A673 (cell line): ENCODE data around the gene RSPH1. TPM values are rescaled to one million over a fixed set of nuclear protein-coding genes. Genes with fewer than 3 reads are reported as not detected.

Experiments used
- BruUV-seq: library from RNA; stranded (reverse); fragments of 400-500 nt; replicated peaks from 2 replicates; lab custom pipeline; 2021; lab: Mats Ljungman, UMichigan
- CTCF ChIA-PET: fragments of 300-600 bp; sonication (Branson Sonifier 250); formaldehyde crosslinking; loops from one replicate; lab custom pipeline; 2022; ENCODE audit warnings: antibody characterized with exemption; lab: Charles Lee
- POLR2A ChIA-PET: fragments of 300-600 bp; sonication (Branson Sonifier 250); formaldehyde crosslinking; loops from one replicate; lab custom pipeline; 2022; ENCODE audit warnings: antibody characterized with exemption; ENCODE audit not compliant: low non-redundant PET; lab: Charles Lee
- DNase-seq: peaks from one replicate; pipeline ENCODE4 v3.0.0-alpha.2; 2015; ENCODE audit warnings: low spot score
- H3K27ac ChIP-seq: fragments of 200-600 bp; sonication (generic); 2 replicates; pipeline ENCODE4 v1.5.1; 2016; ENCODE audit warnings: mixed run types, low read depth, mild to moderate bottlenecking, mixed read lengths, antibody characterized with exemption, low read length; ENCODE audit not compliant: poor library complexity, severe bottlenecking
- H3K27me3 ChIP-seq: fragments of 200-600 bp; sonication (generic); replicated peaks from 2 replicates; pipeline ENCODE4 v1.6.1; 2017; ENCODE audit warnings: mixed run types, low read depth, mild to moderate bottlenecking, mixed read lengths, antibody characterized with exemption, low read length; ENCODE audit not compliant: insufficient read depth, poor library complexity
- H3K36me3 ChIP-seq: fragments of 200-600 bp; sonication (generic); 2 replicates; pipeline ENCODE4 v1.6.1; 2016; ENCODE audit warnings: mixed run types, mild to moderate bottlenecking, mixed read lengths, antibody characterized with exemption, low read length; ENCODE audit not compliant: insufficient read depth, poor library complexity, severe bottlenecking
- H3K4me1 ChIP-seq: fragments of 200-600 bp; sonication (generic); 2 replicates; pipeline ENCODE4 v1.6.1; 2017; ENCODE audit warnings: mixed run types, mild to moderate bottlenecking, mixed read lengths, antibody characterized with exemption, low read length; ENCODE audit not compliant: insufficient read depth, poor library complexity, severe bottlenecking
- H3K4me3 ChIP-seq: fragments of 200-600 bp; sonication (generic); 2 replicates; pipeline ENCODE4 v1.5.1; 2016; ENCODE audit warnings: low read depth, mixed run types, mild to moderate bottlenecking, mixed read lengths, low read length; ENCODE audit not compliant: poor library complexity, severe bottlenecking
- H3K9me3 ChIP-seq: fragments of 200-600 bp; sonication (generic); 2 replicates; pipeline ENCODE4 v1.6.1; 2016; ENCODE audit warnings: mixed run types, low read depth, mild to moderate bottlenecking, mixed read lengths, antibody characterized with exemption, low read length; ENCODE audit not compliant: poor library complexity, severe bottlenecking
- EZH2 ChIP-seq: fragments of 200-600 bp; sonication (generic); IDR thresholded peaks from 2 replicates; pipeline ENCODE4 v1.6.1; 2017; ENCODE audit warnings: borderline replicate concordance, low read depth, mild to moderate bottlenecking, mixed read lengths, antibody characterized with exemption, low read length; ENCODE audit not compliant: poor library complexity, severe bottlenecking
- intact Hi-C: fragments of 100-400 bp; cut with micrococcal nuclease; formaldehyde crosslinking; loops from one replicate; pipeline ENCODE4 v1.10.0; 2022; ENCODE audit not compliant: unreplicated experiment
- total RNA-seq: library from RNA; stranded (reverse); gene quantifications from 2 replicates; pipeline ENCODE4 v1.2.3, GENCODE V29; 2021
- TF ChIP-seq, protein P1 (sequence below): fragments of 300-800, 200-600 bp; sonication (generic); conservative IDR thresholded peaks from 2 replicates; pipeline ENCODE4 v1.5.1; 2017; ENCODE audit warnings: low read depth, mild to moderate bottlenecking, antibody characterized with exemption, low read length, moderate library complexity, mixed read lengths

Gene RSPH1
- total RNA-seq, 1 experiment from 2014 or later, result 0.45 TPM

DNA sequence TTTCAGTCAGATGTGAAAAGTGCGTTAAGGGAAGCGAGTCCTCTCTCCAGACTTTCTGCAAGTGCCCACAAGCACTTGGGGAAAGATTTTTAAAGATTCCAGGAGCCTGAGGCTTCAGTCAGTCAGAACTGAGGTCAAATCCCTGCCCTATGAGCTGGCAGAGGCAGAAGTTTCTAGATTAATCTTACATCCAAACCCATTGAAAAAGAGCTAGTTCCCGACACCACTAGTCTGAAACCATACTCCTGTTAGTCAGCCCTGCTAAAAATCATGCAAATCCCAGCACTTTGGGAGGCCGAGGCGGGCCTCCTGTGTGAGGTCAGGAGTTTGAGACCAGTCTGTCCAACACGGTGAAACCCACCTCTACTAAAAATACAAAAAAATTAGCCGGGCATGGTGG lies 21.0 kb downstream of the RSPH1 start:
- no peaks in the 10 kb centered on the region for H3K9me3 ChIP-seq
- POLR2A ChIA-PET, result interaction anchor here (0.7 kb wide), 1 partner anchor 16 kb away, joined by 6 read pairs; no protein-coding TSS in a partner anchor
- CTCF ChIA-PET, result interaction anchor here (0.6 kb wide), 1 partner anchor 13 kb away, joined by 6 read pairs; no protein-coding TSS in a partner anchor
- no TSS peak for BruUV-seq
- no peaks in the 10 kb centered on the region for H3K4me1 ChIP-seq
- H3K27ac ChIP-seq, result no peak overlapping the region
- no peak for TF ChIP-seq EZH2
- TF ChIP-seq, protein P1, sequence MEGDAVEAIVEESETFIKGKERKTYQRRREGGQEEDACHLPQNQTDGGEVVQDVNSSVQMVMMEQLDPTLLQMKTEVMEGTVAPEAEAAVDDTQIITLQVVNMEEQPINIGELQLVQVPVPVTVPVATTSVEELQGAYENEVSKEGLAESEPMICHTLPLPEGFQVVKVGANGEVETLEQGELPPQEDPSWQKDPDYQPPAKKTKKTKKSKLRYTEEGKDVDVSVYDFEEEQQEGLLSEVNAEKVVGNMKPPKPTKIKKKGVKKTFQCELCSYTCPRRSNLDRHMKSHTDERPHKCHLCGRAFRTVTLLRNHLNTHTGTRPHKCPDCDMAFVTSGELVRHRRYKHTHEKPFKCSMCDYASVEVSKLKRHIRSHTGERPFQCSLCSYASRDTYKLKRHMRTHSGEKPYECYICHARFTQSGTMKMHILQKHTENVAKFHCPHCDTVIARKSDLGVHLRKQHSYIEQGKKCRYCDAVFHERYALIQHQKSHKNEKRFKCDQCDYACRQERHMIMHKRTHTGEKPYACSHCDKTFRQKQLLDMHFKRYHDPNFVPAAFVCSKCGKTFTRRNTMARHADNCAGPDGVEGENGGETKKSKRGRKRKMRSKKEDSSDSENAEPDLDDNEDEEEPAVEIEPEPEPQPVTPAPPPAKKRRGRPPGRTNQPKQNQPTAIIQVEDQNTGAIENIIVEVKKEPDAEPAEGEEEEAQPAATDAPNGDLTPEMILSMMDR, result no peak
- H3K36me3 ChIP-seq, result no peaks in the 10 kb centered on the region
- intact Hi-C loops, result no loop called here
- DNase-seq, result no peak
- no peaks in the 10 kb centered on the region for H3K27me3 ChIP-seq
- no peak overlapping the region for H3K4me3 ChIP-seq

DNA sequence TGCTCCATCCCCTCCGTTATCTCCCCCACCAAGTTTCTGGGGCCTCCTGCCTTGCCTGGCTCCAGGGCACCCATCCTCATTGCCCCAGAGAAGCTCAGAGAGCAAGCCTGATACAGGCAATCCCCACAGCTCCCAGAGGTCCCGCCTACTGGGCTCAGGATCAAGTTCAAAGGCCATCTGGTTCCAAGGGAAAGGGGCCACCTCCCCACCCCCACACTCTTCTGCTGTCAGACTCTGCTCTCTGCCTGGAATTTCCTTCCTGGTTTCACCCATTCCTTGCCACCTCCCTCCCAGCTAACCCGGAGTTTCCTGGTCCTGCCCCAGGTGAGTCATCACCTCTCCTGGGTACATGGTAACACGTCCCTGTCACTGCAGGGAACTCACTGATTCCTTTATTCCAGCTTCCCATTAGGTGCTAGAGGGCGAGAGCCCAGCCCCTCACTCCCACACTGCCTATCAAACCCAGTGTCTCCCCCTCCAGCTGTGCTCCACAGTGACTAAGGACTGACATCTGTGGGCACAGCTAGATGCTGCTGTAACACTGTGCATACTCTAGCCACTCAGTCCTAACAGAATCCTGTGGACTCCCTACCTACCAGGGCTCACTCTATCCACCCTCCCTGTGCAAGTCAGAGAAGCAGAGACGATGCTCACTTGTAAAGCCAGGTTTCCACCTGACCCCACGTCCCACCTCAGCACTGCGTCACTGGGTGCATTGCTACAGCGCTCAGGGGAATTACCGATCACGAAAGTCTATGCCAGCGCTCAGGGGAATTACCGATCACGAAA lies 21.8 kb downstream of the RSPH1 start:
- H3K4me3 ChIP-seq, result no peak overlapping the region
- intact Hi-C loops, result no loop called here
- no peaks in the 10 kb centered on the region for H3K9me3 ChIP-seq
- DNase-seq, result peak; percentile 39
- POLR2A ChIA-PET, result no interaction called here
- H3K27me3 ChIP-seq, result no peaks in the 10 kb centered on the region
- H3K27ac ChIP-seq, result no peak overlapping the region
- H3K36me3 ChIP-seq, result no peaks in the 10 kb centered on the region
- CTCF ChIA-PET, result no interaction called here
- H3K4me1 ChIP-seq, result peaks cover under 1% of the 10 kb centered on the region
- TF ChIP-seq, protein P1, result no peak
- no peak for TF ChIP-seq EZH2
- no TSS peak for BruUV-seq

DNA sequence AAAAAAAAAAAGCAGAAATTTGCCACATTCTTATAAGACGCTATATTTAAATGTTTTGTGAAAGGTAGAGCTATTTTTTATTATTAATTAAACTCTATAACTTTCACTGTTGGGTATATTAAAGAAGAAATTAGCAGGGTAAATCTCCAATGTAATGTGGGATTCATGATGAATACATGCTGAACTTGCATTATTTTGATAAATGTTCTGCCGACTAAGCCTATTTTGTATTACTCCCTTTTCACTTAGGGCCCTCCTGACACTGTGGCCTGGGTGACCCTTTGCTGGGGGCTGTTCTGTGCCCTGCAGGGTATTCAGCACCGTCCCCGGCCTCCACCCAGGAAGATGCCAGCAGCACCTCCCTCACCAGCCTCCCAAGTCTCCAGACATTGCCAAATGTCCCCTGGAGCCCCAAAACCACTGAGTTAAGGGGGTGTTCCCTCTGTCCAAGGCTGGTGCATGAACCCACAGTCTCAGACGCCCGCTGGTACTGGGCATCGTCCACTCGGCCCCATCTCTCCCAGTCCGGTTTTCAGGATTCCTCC lies 22.5 kb downstream of the RSPH1 start:
- Histone ChIP-seq H3K4me3 (no peak overlapping the region), H3K27ac (no peak overlapping the region), H3K4me1 (peaks cover 7% of the 10 kb centered on the region), H3K36me3 (no peaks in the 10 kb centered on the region), H3K9me3 (no peaks in the 10 kb centered on the region), H3K27me3 (no peaks in the 10 kb centered on the region)
- no peak for DNase-seq
- intact Hi-C loops, result no loop called here
- TF ChIP-seq, protein P1, result no peak
- no peak for TF ChIP-seq EZH2
- ChIA-PET POLR2A (no interaction called here), CTCF (no interaction called here)
- no TSS peak for BruUV-seq
